ENCODE measurements around the gene NPHP4.

Gene NPHP4

DNA sequence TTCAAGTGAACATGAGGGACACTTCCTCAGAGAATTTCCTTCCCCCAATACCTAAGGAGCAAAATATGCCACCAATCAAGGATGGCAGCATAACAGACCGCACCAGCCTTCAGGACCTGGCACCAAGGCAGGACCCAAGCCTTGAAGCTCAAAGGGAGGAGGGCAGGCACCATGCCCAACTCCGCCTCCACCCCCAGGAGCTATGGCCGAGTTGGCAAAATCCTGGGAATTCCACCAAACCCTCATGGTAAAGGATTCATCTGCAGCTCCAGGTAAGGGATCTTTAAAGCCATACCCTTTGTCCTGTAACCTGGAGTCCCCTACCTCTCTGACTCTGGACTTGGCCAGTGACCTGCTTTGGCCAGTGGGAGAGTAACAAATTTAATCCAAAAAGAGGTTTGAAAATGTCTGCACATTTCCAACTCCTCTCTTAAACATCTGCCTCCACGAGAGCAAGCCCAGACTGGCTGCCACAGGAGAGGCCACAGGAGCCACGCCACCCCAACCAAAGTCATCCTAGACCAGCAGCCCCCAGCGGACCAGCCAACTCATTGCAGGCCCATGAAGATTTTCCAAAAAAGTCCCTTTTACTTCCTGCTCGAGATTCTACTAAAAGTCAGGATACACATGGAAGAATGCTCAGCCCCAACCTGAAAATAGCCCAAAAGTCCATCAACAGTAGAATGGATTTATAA lies 41.9 kb downstream of the NPHP4 start:
- no peak for DNase-seq (ENCODE audit: low spot score)

DNA sequence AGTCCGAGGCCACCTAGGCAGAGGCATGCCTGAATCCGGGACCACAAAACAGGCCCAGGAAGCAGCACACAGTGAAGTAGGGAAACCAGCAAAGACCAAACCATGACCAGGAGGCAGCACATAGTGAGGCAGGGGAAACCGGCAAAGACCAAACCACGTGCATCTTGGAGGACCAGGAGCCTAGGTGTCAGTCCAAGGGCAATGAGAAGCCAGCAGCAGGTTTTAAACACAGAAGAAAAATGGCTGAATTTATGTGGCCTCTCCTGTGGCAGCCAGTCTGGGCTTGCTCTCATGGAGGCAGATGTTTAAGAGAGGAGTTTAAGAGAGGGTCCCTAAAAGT lies 42.5 kb downstream of the NPHP4 start:
- DNase-seq (ENCODE audit: low spot score), result no peak

DNA sequence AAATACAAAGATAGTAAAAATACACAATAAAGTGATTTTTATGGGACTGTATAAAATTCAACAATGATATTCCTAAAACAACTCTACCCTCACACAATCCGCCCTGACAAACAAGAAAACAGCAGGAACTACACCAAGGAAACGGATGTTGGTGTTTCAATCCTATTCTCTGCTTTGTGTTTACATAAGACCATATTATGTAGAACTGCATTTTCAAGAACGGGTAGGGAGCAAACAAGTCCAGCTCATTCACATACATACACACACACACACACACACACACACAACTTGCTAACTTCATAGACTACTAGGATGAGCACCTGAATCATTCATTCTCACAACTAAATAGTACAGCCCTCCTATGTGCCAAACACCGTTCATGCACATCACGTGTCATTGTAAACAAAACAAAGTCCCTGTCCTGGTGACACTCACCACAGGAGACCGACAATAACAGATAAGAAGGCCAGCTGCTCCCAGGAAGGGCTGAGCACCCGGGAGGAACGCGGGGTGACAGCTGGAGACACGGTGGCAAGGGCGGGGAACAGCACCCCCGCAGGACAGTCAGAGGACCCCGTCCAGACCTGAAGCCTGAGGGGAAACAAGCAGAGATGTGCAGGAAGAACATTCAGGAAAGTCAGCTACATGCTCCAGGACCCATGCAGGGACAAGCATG lies 43.0 kb downstream of the NPHP4 start:
- DNase-seq (ENCODE audit: low spot score), result no peak

DNA sequence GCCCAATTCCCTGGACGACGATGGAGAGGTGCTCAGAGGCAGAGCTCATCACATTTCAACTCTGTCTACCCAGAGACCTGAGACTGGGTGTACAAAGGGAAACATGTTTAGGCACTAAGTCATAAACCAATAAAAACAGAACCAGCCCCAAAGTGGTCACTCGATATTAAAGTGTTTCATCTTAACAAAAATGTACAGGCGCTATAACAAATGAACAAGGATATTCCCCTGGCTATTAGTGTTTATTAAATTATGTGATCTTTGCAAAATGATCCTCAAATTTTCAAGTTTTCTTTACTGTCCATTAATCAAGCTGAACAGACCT lies 43.6 kb downstream of the NPHP4 start:
- DNase-seq (ENCODE audit: low spot score), result no peak

DNA sequence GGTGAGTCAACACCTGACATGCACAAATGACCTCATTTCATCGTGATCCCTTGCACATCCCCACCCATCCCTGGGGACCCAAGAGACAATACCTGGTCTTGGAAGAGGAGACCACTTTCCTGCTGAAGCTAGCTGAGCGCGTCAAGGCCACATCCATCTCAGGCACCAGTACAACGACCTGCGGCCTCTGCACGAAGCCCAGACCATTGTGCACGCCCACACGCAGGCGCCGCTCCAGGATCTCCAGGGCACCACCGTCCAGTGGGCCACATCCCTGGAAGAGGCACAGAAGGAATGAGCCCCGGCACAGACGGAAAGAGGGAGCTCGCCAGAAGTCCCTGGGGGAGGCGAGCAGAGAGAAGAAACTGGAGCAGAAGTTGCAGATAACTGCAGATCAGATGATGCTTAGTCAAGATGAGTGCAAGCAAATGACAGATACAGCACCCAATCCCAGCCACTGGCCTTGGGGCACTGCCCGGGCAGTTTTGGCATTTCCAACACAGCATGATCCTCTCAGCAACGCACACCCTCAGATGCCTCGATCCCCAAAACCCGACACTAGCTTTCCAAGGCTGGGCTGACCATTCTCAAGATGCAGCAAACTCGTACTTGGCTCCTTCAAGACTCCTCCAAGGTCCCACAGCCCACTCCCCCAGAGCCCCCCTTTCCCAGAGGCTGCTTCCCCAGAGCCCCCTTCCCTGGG lies 44.1 kb downstream of the NPHP4 start:
- DNase-seq (ENCODE audit: low spot score), result no peak

DNA sequence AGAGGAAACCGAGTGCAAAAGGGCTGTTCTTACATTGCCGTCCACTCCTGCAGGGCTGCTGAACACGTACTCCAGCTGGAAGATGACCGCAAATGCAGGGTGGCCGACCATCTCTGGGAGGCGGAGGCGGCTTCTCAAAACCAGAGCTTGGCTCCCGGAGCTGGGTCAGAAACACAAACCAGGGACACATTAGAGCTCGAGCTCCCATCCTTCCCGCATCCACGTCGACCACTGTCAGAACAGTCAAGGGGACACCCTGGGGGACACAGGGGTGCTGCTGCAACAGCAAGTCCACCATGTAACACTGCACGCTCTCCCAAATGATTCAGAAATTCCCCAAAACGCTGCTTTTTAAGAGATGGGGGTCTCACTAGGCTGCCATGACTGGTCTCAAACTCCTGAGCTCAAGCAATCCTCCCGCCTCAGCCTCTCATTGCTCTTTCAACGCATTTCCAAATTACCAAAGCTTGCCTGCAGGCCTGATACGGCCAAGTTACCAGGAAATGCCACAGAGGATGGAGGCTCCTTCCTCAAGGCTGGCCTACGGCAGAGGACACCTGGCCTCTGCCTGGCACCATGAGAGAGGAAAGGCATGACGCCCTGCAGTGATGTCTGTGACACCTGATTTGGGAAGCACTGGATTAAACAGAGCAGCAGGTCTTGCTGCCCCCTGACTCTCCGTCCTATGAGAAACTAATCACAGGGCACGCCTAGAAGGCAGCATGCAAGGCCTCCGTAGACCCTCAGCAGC lies 45.0 kb downstream of the NPHP4 start:
- no peak for DNase-seq (ENCODE audit: low spot score)

DNA sequence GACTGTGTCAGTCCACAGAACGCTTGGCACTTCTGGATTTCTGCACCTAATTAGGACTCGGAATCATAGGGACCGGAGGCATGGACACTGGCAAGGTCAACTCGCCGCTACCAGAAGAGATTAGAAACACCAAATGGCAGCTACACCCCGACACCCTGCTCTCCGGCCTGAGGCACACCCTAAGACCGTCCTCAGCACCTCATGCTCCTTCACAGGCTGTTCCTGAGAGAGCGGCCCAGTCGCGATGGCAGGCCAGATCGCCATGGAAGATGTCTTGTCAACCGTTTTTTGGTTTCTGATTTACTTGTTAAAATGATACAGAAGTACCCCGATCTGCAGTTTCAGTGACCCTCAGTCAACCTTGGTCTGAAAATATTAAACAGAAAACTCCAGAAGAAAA lies 46.8 kb downstream of the NPHP4 start:
- DNase-seq (ENCODE audit: low spot score), result no peak

DNA sequence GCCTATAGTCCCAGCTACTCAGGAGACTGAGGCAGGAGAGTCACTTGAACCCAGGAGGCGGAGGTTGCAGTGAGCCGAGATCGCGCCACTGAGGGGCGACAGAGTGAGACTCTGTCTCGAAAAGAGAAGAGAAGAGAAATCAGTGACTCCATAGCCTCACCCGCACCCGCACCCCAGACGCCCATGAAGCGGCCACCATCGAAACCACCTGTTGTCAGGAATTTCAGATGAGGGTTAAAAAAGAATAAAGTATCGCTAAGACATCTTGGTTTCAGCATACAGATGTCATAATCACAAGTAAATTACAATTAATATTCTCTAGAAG lies 47.4 kb downstream of the NPHP4 start:
- DNase-seq (ENCODE audit: low spot score), result no peak

DNA sequence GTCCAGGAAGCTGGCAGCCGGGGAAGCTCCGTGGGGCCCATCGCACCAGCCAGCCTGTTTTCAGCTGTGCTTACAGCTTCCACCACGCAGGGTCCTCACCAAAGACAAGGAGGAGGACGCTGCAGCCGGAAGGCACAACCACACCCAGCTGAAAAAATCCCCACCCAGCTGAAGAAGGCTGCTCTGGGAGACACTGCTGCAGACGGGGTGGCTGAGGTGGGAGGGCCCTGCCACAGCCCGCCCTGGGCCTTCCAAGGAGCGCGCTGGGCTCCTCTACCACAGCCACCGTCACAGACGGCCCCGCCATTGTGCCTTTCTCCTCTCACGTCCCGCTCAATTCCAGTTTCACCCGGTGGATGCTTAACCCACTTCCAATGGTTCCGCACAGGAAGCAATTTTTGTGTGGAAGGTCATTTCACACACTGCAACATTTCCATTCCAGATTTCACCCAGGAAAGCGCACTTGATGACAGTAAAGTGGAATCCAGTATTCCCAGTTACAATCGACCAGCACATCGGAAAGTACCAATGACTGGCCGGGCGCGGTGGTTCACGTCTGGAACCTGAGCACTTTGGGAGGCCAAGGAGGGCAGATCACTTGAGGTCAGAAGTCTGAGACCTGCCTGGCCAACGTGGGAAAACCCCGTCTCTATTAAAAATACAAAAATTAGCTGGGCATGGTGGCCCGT lies 47.9 kb downstream of the NPHP4 start:
- no peak for DNase-seq (ENCODE audit: low spot score)

DNA sequence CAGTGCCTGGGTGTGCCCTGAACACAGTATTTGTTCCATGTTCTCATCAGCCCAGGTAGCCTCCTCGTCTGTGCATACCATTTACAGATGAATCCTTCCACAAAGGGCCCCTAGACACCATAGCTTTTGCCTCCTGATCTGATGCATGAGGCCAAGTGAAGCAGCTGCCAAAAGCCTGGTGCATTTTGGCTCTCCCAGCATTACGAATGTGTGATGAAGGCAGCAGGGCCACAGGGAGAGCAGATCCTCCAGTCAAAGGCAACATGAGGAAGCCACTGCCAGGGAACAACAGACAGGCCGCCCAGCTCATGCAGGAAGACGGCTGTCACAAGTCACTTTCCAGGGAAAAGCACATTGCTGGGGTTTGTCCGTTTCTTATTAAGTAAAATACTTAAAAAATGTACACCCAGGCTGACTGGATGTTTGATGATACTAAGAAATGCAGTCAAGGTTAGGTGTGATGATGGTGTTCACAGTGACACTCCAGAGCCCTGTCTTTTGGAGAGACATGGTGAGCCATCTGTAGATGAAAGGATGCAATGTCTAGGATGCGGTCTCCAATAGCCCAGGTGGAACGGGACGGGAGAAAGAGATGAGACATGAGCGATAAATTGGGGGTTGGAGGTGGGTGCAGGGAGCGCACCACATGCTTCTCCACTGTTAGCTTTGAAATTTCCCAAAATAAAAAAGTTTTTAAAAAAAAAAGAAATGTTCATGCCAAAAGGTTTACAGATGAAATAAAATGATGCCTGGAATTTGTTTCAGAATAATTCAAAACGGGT lies 48.7 kb downstream of the NPHP4 start:
- DNase-seq (ENCODE audit: low spot score), result no peak

DNA sequence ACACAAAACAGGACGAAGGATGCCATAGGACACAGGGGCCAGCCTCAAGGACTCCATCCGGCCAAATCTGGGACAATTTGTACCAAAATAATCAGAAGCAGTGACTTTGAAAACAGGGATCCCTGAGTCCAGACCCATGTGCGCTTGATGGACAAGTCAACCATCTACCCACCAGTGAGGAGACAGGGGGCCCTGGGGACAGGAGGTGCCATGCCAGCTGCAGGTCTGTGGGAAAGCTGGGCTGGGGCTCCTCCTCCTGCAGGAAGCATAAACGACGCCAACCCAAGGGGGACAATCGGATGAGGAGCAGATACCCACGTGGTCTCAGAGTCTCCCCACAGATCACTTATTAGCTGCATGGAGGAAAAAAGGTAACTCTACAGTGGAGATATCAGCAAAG lies 50.6 kb downstream of the NPHP4 start:
- no peak for DNase-seq (ENCODE audit: low spot score)

DNA sequence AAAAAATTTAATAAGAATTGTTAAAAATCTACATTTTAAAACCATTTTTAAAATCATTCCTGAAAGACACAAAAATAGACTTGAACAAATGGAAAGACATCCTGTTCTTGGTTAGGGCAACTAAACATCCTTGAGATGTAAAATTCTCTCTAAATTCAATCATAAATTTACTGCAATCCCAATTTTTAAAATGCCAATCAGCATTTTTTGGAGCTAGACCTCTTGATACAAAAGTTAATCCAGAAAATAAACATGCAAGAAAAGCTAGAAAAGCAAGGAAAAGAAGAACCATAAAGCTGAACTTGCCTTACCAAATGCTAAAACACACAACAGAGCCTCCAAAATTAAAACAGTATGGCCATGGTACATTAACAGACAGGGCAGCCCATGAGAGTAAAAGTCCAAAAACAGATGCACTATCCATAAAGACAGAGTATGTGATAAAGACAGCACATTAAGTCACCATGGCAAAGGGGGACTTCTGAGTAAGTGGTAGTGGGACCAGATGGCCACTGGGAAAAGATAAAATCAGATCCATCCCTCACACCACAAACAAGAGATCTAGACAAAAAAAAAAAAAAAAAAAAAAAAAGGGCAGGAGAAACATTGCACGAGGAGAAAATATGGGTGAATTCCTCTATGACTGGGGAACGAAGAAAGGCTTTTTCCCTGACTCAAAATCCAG lies 51.4 kb downstream of the NPHP4 start:
- no peak for DNase-seq (ENCODE audit: low spot score)

DNA sequence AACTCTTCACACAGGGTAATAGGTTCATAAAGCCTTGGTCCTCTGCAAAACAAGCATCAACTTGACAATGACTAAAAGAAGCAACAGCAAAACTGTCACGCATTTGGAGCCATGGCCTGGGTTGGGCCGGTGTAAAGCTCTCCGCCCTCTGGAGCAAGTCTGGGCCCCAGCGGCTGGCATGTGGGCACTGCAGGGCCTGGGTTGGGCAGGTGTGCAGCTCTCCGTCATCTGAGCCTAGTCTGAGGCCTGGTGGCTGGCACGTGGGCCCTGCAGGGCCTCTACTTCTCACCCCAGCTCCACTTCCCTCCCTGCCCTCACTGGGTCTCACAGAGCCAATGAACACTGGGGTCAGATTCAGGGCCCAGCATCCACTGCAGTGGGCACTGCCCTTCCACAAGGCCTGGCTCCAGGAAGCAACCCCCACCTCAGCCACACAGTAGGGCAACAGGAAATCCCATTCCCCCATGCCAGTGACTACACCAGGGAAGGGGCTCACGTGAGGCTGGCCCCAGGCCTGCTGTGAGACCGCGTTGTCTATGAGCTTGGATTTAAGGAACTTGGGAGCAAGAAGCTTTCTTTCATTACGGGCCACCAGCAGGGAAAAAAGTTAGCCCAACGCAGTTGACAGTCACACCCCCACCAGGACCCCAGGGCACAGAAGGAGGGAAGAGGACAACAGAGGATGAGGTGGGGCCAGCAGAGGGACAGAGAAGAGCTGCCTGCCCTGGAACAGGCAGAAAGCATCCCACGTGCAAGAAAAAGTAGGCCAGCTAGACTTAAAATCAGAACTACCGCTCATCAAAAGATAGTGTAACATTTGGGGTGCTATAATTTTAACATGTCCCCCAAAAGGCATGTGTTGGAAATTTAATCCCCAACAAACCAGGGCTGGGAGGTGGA lies 52.7 kb downstream of the NPHP4 start:
- DNase-seq (ENCODE audit: low spot score), result no peak

DNA sequence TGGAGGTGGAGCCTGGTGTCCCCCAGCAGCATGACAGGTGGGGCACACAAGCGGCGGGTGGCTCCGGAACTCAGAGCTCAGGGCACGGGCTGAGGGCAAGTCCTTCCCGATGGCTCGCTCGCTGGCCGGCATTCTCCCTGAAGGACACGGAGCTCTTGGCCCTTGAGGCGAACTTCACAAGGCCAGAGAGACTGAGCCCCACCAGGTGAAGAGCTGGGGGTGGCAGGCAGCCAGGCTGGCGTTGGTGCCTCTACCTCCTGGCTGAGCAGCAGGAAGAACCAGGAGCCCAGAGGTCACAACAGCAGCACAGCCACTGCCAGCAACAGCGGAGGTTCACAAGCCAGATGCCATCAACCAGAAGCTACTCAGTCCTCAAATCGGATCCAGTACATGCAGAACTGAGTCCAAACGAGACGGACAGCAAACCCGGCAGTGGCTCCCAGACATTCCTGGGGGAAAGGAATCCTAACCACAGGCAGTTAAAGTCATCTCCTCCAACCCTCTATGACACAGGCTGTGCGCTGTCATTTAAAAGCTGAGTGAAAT lies 54.1 kb downstream of the NPHP4 start:
- DNase-seq (ENCODE audit: low spot score), result no peak

DNA sequence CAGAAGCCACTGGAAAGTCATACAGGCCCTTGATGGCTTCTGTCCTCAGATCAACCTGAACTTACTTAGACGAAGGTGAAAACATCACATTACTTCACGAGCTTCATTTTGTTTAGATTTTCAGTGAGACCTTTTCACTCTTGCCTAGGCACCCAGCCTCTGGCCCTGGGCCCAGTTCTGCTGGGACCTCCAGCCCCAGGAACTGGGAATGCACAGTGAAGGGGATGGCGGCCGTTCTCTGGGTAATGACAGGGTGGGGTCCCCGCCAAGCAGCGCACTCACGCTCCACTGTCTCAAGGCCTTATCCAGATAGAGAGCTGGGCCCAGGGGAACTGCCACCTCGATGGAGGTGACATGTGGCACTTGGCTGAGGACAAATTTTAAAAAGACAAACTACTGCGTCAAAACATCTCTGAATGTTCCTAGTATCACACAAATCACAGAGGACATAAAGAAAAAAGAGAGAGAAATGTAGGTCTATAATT lies 54.8 kb downstream of the NPHP4 start:
- DNase-seq (ENCODE audit: low spot score), result no peak

DNA sequence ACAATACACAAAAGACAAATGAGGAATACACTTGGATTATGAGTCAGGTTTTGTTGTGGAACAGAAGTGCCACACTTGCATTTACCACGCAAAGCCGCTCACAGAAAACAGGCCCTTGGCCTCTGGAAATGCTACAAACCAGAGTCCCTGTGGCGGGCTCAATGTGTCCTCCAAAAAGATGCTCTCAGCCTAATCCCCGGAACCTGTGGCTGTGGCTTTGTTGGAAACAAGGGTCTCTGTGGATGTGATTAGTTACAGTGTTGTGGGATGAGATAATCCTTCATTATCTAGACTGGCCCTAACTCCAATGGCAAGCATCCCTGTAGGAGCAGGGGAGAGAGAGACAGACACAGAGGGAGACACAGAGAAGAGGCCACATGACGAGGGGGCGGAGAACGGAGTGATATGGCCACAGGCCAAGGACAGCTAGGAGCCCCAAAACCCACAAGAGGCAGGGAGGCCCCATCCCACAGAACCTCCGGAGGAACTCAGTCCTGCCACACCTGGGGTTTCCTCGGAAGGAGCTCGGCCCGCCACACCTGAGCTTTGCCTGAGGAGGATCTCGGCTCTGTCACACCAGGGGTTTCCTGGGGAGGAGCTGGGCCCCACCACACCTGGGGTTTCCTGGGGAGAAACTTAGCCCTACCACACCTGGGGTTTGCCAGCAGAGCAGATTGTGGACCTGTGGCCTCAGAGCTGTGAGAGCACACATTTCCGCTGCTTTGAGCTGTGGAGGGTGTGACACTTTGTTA lies 55.4 kb downstream of the NPHP4 start:
- DNase-seq (ENCODE audit: low spot score), result no peak

DNA sequence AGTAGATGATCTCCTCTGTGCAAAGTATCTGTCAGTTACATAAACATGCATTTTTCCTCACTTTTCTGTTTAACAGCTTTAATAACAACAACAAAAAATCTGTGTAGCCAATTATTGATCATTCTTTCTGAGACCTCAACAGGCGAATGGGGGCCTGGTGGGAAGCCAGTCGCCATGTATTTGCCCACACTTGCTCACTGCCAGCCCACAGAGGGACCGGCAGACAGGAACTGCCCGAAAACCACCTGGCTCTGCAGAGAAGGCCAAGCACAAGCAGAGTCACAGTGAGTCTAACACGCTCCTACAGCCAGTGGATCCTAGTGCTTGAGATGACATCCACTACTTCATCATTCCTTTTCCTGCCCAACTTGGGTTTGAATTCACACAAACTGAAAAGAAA lies 56.1 kb downstream of the NPHP4 start:
- no peak for DNase-seq (ENCODE audit: low spot score)

DNA sequence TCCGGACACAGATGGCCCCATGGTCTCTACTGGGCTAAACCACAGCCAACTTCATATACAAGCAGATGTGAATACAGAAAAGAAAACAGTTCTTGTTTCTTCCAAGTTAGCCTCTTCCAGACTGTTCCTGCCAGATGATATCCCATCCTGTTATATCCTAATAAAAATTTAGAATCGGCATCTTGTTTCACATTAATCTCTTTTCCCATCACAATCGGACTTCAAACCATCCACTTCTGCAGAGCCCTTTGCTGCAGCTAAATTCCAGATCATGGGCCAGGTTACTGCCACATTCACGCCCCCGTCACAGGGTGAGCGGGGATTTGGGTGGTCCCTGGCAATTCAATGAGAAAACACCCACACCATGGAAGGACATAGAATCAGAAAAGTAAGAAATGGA lies 57.2 kb downstream of the NPHP4 start:
- DNase-seq (ENCODE audit: low spot score), result no peak

All from CD4-positive, alpha-beta T cell treated with Interleukin-15 for 4 hours (primary cell).